Lower leg skin (tissue), 4 donors: ENCODE measurements around the gene IPO13. TPM values are rescaled to one million over a fixed set of nuclear protein-coding genes. Genes with fewer than 3 reads are reported as not detected.

ENCODE experiments used
- DNase-seq, 2 donors: peaks; one replicate each; pipeline ENCODE4 v3.0.0-alpha.2; 2019; ENCODE audit warnings: low spot score in 2 of 2
- H3K4me3 ChIP-seq: fragments of 200-600 bp; sonication (generic); 2 replicates; pipeline ENCODE4 v1.5.1; 2017; ENCODE audit warnings: mild to moderate bottlenecking, low read depth; ENCODE audit not compliant: poor library complexity, severe bottlenecking
- POLR2A ChIP-seq, 2 donors: fragments of 450-650 bp; IDR thresholded peaks; one replicate each; pipeline ENCODE4 v1.6.1; 2016 to 2017; ENCODE audit warnings: antibody characterized with exemption in 2 of 2, mild to moderate bottlenecking in 1 of 2, moderate library complexity in 1 of 2
- WGBS, 2 donors: methylation state at CpG; one replicate each; pipeline ENCODE4 v1.1.5; 2018; 5-methylcytosine and 5-hydroxymethylcytosine counted together
- intact Hi-C: fragments of 100-400 bp; cut with DNase I; formaldehyde crosslinking; loops from one replicate; pipeline ENCODE4 v1.15.0; 2023; ENCODE audit warnings: low total_unique reads
- total RNA-seq, 4 donors: library from RNA; depleted of rRNA; stranded (reverse); fragments of >200 nt; gene quantifications; one replicate each; pipeline ENCODE4 v1.1.0, GENCODE V29; 2016
- TF ChIP-seq, protein P1 (sequence below), 3 donors: fragments of 450-650 bp; IDR thresholded peaks; one replicate each; pipeline ENCODE4 v1.5.1; 2016; ENCODE audit warnings: antibody characterized with exemption in 3 of 3, mild to moderate bottlenecking in 3 of 3, moderate library complexity in 2 of 3

IPO13 gene
- total RNA-seq, 4 donors from 2014 or later = 14.6 to 24.1 (median 18.2) TPM

DNA sequence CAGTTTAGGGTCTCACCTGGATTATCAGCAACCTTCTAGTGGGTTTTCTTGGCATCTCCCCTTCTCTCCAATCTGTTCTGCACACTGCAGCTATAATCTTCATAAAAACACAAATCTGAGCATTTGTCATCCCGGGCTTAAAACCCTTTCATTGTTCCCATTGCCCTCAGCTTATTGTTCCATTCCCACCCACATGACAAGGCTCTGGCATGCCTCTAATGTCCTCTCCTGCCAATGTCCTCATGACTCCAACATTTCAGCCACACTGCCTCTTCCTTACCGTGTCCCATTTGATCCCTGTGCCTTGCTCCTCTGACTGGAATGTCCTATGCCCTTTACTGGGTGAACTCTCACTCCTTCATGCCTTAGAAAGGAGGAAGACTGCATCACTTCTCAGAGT lies 15.6 kb downstream of the IPO13 start:
- intact Hi-C loops = no loop called here
- no peak for TF ChIP-seq POLR2A (IDR thresholded peaks at IDR 0.05)
- TF ChIP-seq, protein P1, sequence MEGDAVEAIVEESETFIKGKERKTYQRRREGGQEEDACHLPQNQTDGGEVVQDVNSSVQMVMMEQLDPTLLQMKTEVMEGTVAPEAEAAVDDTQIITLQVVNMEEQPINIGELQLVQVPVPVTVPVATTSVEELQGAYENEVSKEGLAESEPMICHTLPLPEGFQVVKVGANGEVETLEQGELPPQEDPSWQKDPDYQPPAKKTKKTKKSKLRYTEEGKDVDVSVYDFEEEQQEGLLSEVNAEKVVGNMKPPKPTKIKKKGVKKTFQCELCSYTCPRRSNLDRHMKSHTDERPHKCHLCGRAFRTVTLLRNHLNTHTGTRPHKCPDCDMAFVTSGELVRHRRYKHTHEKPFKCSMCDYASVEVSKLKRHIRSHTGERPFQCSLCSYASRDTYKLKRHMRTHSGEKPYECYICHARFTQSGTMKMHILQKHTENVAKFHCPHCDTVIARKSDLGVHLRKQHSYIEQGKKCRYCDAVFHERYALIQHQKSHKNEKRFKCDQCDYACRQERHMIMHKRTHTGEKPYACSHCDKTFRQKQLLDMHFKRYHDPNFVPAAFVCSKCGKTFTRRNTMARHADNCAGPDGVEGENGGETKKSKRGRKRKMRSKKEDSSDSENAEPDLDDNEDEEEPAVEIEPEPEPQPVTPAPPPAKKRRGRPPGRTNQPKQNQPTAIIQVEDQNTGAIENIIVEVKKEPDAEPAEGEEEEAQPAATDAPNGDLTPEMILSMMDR (IDR thresholded peaks at IDR 0.05) = no peak
- 83 to 87% methylated on average over 2 of the region's 2 CpGs for WGBS, 2 donors
- H3K4me3 ChIP-seq = no peak overlapping the region
- DNase-seq = no peak

DNA sequence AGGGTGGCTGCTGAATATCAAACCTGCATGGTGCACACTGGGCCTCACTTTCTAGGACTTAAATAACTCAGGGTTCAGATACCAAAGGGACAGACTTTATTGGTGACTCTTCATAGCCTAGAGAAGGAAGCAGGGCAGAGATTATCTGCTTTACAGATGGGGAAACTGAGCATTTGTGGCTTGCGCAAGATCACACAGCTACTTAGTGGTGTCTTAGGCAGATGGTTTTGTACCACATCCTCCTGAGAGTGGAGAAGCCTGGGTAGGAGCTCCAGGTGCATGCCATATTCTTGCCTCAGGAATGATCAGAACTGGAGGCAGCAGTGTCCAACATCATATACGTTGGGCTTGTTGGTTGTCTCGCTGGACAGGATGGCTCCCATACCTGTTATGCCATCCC lies 16.3 kb downstream of the IPO13 start:
- DNase-seq = no peak
- WGBS, 2 donors = 88 to 93% methylated on average over 3 of the region's 3 CpGs
- no peak for TF ChIP-seq POLR2A (IDR thresholded peaks at IDR 0.05)
- TF ChIP-seq, protein P1 (IDR thresholded peaks at IDR 0.05) = no peak
- intact Hi-C loops = no loop called here
- no peak overlapping the region for H3K4me3 ChIP-seq

GRCh38 chr1:43963890-43964289 lies 17.1 kb downstream of the IPO13 start:
- 89 to 91% methylated on average over 5 of the region's 5 CpGs for WGBS, 2 donors
- TF ChIP-seq POLR2A (IDR thresholded peaks at IDR 0.05) = no peak
- TF ChIP-seq, protein P1 (IDR thresholded peaks at IDR 0.05) = no peak
- no peak overlapping the region for H3K4me3 ChIP-seq
- DNase-seq = no peak
- intact Hi-C loops = no loop called here

DNA sequence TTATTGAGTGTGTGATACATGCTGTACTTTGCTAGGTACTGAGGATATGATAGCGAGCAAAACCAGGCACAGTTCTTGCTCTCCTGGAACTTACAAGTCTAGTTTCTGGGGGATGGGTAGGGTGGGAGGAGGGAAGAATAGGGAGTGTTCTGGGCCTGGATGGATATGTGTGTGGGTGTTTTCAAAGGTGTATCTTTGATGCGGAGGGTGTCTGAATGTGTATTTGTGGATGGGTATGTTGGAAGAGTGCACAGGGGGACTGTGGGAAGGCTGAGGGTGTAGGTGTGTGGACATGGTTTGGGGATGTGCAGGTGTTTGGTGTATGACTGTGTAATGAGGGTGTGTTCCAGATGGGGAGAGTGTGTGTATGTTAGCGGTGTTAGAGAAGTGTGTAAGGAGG lies 18.6 kb downstream of the IPO13 start:
- TF ChIP-seq POLR2A (IDR thresholded peaks at IDR 0.05) = no peak
- TF ChIP-seq, protein P1 (IDR thresholded peaks at IDR 0.05) = no peak
- WGBS, 2 donors = 93 to 94% methylated on average over 2 to 3 of the region's 3 CpGs

GRCh38 chr1:43968348-43968948 lies 21.7 kb downstream of the IPO13 start:
- DNase-seq = no peak
- 86 to 89% methylated on average over 6 of the region's 6 CpGs for WGBS, 2 donors
- intact Hi-C loops = no loop called here

More for the DNA sequence above, 18.6 kb downstream of the IPO13 start:
- DNase-seq = no peak
- no peak overlapping the region for H3K4me3 ChIP-seq
- intact Hi-C loops = no loop called here

More at GRCh38 chr1:43968348-43968948, 21.7 kb downstream of the IPO13 start:
- no peak overlapping the region for H3K4me3 ChIP-seq
- TF ChIP-seq, protein P1 (IDR thresholded peaks at IDR 0.05) = no peak
- no peak for TF ChIP-seq POLR2A (IDR thresholded peaks at IDR 0.05)
